ENCODE results near the gene CYP1A2.

Gene CYP1A2

DNA sequence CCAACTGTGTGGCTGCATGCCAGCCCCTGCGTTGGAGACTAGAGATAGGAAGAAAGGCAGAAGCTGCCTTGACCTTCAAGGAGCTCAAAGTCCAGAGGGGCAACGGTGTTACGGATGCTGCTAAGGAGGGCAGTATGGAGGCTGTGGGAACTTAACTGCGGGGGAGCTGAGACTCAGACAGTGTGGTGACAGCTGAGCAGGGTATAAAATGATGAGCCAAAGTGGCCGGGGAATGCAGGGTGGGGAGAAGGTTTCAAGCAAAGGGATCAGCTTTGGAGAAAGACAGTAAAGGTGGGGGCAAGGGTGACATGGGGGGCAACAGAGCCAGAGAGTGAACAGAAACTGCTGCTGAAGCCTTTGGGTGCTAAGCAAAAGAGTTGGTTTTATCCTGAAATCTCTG is 6.2 kb upstream of the CYP1A2 start:
- no peak for DNase-seq

DNA sequence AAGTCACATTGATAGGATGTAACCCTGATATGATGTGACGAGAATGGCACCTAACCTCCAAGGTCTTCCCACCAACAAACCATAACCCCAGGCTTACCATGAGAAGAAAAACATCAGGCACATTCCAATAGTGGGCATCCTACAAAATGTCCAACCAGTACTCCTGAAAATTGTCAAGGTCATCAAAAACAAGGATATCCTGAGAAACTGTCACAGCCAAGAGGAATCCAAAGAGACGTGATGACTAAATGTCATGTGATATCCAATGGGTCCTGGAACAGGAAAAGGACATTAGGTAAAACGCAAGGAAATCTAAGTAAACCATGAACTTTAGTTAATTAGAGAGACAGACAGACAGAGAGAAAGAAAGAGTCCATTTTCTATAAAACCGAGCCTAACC is 2.3 kb upstream of the CYP1A2 start:
- no peak for DNase-seq

DNA sequence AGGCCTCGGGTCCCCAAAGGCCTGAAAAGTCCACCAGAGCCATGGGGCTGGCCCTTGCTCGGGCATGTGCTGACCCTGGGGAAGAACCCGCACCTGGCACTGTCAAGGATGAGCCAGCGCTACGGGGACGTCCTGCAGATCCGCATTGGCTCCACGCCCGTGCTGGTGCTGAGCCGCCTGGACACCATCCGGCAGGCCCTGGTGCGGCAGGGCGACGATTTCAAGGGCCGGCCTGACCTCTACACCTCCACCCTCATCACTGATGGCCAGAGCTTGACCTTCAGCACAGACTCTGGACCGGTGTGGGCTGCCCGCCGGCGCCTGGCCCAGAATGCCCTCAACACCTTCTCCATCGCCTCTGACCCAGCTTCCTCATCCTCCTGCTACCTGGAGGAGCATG is 1.2 kb downstream of the CYP1A2 start:
- no peak for DNase-seq

DNA sequence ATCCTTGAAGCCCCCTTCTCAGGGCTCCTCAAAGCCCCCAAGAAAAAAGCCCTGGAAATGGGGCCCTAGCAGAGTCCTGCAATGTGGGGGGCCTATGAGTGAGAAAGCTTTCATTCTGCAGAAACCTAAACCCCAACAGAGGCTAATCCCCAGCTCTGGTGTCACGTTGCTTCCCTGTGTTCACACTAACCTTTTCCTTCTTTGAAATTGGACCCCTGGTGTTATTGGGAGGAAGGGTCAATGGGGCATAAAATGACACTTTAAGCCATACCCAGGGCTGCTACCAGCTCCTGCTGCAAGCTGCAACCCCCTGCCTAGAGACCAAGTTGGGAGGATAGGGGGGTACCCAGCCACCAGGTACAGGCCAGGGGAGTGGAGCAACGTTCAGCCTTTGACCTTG is 2.1 kb downstream of the CYP1A2 start:
- DNase-seq = no peak

DNA sequence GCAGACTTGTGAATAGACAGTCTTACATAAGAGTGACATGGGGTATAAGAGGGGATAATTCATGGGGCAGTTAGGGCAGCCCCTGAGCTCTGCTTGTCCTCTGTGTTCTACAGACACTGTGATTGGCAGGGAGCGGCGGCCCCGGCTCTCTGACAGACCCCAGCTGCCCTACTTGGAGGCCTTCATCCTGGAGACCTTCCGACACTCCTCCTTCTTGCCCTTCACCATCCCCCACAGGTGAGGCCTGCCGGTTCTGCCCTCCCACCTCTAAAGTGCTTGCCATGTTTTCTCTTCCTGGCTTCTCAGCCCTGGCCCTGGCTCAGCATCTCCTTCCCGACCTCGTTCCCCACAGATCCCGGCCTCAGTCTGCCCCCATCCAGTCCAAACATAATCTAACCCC is 3.4 kb downstream of the CYP1A2 start:
- DNase-seq = no peak

DNA sequence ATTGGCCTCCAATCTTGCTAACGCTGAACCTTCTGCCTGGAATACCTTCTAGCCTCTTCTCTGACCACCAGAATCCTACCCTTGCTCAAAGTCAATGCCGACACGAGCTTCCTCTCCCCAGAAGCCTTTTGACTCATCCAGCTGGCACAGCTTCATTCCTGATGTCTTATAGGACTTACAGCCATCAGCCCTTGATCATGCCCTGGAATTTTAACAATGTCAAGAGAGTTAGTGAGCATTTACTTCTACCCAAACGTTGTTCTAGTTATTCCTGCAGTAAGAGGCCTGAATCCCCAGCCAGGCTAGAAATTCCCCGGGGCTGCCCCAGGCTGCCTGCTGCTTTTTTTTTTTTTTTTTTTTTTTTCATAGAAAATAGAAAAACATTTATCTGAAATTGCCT is 3.9 kb downstream of the CYP1A2 start:
- DNase-seq = no peak

DNA sequence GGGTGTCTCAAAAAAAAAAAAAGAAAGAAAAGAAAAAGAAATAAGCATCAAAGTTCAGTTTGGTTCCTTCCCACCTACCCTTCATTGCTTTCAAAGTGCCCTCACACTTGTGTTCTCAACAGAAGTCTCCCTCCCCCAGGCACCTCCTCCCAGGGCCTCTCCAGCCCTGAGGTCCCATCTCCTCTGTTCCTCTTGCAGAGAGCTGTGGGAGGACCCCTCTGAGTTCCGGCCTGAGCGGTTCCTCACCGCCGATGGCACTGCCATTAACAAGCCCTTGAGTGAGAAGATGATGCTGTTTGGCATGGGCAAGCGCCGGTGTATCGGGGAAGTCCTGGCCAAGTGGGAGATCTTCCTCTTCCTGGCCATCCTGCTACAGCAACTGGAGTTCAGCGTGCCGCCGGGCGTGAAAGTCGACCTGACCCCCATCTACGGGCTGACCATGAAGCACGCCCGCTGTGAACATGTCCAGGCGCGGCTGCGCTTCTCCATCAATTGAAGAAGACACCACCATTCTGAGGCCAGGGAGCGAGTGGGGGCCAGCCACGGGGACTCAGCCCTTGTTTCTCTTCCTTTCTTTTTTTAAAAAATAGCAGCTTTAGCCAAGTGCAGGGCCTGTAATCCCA is 6.1 kb downstream of the CYP1A2 start:
- DNase-seq = no peak

DNA sequence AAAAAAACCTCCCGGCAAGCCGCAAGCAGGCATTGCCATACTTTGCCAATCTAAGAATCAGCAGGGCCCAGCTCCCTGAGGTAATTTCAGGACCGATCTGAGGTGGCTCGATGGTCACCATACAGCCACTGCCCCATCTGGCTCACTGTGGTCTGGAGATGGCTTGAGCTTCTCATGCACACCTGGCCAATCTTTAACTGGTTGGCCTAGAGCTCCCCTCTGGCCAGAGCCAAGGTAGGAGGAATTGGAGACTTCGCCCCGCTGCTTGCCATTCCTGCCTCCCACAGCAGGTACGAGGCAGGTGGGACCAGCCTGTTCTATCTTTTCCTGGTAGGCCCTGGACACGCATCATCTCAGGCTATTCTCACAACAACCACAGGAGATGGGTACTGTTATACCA is 10.1 kb downstream of the CYP1A2 start:
- no peak for DNase-seq

DNA sequence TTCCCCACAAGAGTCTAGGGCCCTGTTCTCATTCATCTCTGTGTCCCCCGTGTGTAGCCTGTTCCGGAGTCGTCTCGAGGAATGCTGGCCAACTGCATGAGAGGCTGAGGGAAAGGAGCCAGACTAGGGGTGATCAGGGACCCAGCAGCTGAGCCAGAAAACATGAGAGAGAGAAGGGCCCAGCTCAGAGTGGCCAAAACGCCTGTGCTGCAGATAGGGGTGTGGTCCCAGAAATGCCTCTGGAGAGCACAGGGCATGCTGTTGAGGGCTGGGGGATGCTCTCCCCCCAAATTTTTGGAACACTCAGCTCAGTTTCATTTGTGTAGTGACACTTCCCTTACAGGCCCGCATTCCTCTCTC is 14.1 kb downstream of the CYP1A2 start:
- DNase-seq = no peak

DNA sequence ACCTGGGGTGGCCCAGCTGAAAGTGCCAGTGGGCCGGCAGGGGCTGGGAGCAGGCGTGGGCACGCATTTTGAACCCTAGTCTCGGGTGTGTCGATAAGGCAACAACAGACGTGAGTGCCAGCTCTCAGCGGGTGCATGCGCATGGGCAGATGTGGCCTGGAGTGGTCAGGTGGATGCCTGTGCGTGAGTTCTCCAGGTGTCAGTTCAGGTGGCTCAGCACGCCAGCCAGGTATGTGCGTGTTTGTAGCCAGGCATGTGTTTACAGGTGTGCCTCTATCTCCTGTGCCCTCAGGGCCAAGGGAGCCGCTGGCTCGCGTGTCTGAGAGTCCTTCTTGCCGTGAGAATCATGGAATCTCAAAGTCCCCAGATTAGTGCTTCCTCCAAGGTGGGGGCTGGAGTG is 14.8 kb downstream of the CYP1A2 start:
- no peak for DNase-seq

DNA sequence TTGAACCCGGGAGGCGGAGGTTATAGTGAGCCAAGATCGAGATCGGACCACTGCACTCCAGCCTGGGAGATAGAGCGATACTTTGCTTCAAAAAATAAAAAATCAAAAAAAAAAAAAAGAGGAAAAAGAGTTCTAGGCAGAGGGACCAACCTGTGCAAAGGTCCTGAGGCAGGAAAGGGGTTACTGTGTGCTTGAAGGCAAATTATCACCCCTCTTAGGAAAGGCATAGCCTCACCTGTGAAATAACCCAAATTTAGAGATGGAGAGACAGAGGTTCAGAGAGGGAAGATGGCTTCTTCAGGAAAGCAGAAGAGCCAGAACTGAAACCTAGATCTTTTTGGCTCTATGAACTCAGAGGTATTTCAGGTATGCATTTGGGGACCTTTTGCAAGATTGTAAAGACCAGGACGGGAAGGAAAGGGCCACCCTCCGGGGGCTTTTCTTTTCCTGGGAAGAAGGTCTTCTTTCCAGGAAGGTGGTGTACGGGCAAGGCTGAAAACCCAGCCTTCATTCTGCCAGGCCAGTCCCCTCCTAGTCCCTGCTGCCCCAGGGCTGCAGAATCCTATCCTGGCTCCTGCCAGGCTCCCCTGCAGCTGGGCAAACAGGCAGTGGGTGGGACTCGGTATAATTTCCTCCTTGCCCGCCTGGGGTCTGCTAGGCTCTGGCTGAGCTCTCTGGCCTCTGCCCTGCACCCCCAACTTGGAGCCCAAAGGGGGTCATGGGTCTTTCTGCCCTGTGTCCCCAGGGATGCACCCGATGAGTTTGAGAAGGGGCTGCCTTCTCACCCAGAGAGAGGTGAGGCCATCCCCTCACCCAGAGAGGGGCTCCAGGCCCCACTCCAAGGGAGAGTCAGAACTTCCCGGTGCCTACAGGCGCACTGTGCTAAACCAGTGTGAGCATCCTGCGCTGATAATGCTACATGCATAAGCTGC is 18.8 kb downstream of the CYP1A2 start:
- no peak for DNase-seq

DNA sequence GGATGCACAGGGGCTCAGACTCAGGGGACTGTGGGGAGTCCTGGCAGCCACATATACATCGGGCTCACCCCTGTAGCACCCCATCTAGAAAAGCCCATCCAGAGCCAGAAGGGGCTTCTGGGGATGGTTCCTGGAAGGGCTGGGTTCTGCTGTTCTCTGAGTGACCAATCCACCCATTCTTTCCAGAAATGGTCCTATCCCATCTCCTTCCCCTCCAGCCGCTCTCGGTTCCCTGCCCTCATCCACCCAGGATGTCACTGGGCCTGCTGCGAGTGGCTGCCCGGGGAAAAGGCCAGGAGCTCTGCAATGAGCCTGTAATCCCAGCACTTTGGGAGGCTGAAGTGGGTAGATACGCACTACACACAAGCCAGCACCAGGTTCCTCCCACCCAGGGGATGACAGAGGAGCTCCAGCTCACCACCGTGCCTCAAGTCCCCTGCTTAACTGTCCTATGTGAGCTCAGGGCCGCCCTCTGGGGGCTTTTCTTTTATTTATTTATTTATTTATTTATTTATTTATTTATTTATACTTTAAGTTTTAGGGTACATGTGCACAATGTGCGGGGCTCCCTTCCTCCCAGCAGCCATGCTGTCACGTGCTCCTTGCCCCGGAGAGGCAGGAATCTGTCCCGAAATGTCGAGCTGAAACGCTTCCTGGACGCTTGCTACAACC is 19.6 kb downstream of the CYP1A2 start:
- DNase-seq = no peak

DNA sequence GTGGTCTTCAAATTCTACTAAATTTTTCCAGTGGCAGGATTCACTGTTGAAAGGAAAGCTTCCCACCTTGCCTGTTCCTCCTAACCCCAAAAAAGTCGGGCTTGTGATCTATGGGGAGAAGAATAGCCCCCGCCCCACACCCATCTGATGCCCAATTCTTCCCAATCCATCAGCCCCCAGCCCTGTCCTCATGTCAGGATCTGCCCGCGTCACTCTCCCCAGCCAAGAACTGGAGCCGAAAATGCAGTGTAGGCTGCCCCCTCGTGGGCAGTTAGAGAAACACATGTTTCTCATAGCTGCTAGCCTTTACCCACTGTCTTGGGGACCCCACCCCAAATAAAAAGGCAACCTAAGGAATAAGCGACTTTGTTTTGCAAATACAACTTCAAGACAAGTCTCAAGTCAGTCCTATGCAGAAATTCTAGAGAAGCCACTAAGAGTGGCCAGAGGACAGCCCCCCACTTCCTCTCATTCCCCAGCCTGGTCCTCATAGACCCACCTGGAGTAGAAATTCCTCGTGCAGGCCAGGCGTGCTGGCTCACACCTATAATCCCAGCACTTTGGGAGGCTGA is 20.2 kb downstream of the CYP1A2 start:
- peak; percentile 51 for DNase-seq

DNA sequence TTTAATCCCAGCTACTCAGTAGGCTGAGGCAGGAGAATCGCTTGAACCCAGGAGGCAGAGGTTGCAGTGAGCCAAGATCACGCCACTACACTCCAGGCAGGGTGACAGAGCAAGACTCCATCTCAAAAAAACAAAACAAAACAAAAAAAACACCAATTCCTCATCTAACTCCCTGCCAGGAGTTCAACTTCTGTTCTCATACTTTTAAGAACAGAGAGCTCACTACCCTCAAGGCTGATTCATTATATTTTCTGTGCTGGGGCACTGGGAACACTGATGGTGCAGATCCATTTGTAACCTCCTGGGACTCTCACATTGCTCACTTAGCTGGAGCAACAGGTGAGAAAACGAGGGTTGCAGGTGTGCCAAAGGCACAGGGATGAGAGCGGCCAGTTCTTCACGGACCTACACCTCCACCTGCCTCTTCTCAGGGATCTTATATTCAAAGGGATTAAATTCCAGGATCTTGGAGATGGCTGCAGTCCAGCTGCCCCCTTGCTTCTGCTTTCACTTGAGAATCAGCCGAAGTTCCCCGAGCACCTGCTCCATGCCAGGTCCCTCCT is 20.9 kb downstream of the CYP1A2 start:
- DNase-seq = no peak

DNA sequence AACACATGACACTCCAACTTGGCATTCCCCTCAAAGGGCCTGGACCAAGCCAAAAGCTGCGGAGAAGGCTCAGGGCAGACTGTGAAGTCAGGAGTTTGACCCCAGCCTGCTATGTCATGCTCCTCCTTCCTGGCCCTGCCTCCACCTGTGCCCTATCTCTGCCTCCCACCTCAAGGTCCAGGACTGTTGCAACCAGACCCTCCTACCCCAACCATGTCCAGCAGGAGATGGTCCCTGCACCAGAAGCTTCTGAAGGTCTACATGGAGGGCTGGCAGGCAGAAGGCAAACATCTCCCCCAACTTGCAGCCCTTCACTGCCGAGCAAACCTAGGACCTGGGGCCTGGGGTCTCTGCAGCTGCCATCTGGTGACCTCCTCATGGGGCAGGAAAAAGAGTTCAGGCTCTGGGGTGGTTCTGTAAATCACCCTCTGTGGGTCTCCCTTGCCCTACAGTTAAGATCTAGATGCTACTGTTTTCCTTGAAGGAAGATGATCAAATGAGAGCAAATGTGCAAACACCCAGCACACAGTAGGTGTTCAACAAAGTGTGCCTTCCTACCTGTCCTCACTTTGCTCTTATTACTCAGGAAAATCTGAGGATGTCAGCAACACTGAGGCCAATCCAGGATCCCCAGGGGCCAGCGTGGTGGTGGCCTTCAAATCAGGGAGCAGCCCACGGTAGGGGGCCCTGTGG is 21.7 kb downstream of the CYP1A2 start:
- DNase-seq = no peak

DNA sequence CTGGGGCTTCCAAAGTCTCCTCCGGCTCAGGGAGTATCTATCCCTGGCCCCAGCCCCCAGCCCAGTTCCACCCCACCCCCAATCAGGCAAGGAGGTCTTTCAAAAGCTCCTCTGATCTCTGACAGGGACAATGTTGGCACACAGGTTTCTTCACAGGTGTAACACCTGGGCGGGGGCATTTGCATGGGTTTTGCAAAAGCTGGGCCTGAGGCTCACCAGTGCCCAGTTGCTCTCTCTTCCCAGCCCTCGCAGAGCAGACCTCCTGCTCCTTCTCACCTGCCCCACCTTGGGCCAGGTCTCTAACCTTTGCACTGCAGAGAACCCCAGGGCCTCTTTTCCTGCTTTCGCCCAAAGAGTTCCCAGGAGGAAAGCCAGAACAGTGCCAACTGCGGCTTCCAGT is 24.7 kb downstream of the CYP1A2 start:
- no peak for DNase-seq

DNA sequence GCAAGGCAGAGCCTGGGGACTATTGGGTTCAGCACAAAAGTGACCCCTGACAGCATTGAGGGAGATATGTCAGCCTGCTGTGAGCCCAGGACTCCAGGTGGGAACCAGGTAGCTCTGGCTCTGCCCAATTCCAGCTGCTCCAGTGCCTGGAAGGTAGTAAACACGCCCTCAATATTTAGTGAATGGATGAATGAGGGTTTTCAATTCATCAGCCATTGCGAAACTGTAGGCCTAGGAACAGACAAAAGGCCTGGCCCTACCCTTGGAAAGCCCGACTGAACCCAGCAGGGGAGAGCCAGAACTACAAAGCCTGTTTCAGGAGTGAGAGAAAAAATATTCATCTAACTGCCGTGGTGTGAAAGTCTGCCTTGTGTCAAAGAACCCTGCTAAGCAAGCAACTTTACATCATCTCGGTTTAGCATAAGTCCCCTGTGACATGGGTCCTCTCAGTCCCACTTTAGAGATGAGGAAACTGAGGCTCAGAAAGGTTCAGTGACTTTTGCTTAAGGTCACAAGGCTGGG is 25.1 kb downstream of the CYP1A2 start:
- peak; percentile 29 for DNase-seq

DNA sequence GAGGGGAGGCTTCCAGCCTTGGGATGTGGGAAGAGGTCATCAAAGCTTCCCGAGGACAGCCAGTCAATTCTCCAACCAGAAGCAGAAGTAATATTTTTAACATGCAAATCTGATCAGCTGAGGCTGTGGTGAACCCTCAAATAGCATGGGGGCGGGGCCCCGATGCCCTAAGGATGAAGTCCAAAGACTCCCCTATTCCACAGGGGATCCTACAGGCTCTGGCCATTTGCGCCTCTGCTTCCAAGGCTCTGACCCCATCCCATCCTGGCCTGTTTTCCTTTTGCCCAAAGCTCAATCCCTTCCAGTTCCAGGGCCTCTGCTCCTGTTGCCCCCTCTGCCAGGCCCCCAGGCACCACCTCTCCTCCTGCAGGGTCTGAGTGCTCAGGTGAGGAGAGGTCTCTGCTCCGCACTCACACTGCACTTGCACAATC is 26.5 kb downstream of the CYP1A2 start:
- DNase-seq = peak; percentile 54

DNA sequence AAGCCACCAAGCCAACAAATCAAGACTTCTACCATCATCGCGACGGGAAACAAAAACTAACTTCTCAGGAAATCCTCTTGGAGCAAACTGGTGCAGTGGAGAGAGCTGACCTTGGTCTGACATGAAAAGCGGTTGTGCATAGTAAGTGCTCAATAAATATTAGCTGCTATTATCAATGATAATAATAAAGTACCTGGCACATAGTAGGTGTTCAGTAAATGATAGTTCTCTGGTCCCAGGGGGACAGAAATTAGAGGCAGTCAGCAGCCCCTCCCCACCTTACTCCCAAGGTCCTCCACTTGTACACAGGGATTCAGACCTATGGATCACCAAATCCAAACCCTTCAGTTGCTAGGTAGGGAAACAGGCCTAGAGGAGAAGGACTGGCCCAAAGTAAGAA is 27.2 kb downstream of the CYP1A2 start:
- no peak for DNase-seq

DNA sequence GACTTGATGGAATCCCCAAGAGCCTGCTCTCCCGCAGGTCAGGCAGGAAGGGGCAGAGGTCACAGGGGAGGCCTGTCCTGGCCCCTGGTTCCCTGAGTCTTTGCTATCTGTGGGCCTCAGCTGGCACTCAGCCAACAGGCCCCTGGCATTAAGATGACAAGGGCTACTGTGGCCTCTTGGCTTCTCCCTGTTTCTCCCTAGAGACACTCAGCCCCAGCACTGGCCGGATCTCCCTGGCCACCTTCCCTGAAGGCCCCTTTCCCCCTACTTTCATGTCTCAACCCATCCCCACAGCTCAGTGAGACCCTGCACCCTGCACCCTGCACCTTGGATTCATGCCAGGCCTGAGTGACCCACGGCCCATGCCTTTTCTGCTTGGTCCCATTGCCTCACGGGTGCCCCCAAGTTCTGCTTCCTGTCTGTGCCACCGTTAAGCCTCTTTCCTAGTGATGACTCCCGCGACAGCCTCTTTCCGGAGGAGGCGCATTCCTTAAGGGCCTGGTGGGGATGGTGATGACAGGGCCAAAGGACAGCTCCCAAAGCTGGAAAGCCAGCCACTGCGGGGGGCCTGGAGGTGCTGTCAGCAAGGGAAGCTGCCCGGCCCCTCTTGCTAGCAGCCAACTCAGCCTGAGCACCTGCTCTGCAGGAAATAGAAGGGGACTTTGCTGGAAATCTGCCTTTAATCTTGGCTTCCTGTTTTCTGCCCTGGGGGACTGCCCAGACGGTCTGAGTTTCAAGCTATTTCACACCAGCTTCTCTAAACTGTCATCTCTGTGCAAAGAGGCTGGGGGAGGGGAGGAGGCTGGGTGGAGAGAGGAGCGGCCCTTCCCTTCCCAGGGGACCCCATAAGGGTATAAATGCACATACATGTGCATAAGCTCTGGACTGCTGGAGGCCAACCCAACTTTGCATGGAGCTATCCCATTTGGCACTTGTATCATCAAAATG is 28.4 kb downstream of the CYP1A2 start:
- DNase-seq = peak; percentile 90

Measured in inflammatory macrophage treated with lipopolysaccharide for 4 hours (primary cell).